MM.1S (cell line): ENCODE measurements around the gene CCBE1.

Source experiments
- EZH2 ChIP-seq: fragments of 300-600 bp; sonication (generic); optimal IDR thresholded peaks from 2 replicates; pipeline ENCODE3; 2017; ENCODE audit warnings: low read depth, mild to moderate bottlenecking, antibody characterized with exemption, low read length, mixed read lengths
- TF ChIP-seq, protein P1 (sequence below): fragments of 300-600 bp; sonication (generic); IDR thresholded peaks from 2 replicates; pipeline ENCODE4 v1.5.1; 2016; ENCODE audit warnings: antibody characterized with exemption, low read length, mixed read lengths

DNA sequence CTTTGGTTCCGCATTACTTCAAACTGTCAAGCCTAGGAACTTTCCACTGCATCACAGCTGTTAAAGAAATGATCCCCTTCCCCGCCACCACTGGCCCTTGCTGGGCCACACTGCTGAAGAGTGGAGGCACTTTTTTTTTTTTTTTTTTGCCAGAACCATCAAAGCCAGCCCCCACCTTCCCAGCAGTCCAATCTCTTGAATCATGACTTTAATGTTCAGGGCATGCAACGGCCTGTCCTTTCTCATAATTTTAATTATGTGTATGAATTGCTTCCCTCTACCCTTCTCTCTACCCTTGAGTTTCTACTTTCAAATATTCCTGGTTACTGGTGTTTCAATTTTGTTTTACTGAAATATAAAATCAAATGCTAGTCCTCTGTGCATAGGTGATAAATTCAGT is 236.1 kb downstream of the CCBE1 start:
- TF ChIP-seq, protein P1, sequence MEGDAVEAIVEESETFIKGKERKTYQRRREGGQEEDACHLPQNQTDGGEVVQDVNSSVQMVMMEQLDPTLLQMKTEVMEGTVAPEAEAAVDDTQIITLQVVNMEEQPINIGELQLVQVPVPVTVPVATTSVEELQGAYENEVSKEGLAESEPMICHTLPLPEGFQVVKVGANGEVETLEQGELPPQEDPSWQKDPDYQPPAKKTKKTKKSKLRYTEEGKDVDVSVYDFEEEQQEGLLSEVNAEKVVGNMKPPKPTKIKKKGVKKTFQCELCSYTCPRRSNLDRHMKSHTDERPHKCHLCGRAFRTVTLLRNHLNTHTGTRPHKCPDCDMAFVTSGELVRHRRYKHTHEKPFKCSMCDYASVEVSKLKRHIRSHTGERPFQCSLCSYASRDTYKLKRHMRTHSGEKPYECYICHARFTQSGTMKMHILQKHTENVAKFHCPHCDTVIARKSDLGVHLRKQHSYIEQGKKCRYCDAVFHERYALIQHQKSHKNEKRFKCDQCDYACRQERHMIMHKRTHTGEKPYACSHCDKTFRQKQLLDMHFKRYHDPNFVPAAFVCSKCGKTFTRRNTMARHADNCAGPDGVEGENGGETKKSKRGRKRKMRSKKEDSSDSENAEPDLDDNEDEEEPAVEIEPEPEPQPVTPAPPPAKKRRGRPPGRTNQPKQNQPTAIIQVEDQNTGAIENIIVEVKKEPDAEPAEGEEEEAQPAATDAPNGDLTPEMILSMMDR: no peak
- no peak for TF ChIP-seq EZH2
